ENCODE data around the gene FBXW12.
A peak's percentile ranks its signal among the peaks of the same experiment; 100 is the strongest.

FBXW12 gene

GRCh38 chr3:48405343-48405881 is 33.4 kb downstream of the FBXW12 start:
- H3K4me2 ChIP-seq (ENCODE audit: insufficient read depth, low read length, poor library complexity, severe bottlenecking) = no peak overlapping the region
- no peak overlapping the region for H2BK15ac ChIP-seq (ENCODE audit: low read length)
- DNase-seq (ENCODE audit: low spot score) = no peak
- H3K18ac ChIP-seq (ENCODE audit: low read length) = no peak overlapping the region
- no peak overlapping the region for H4K8ac ChIP-seq (ENCODE audit: low read depth, low read length)
- H2BK12ac ChIP-seq (ENCODE audit: low read length) = no peak overlapping the region
- peaks cover 66 to 89% of the 10 kb centered on the region in 2 donors for H3K36me3 ChIP-seq (replicated peaks in 1 of 2; ENCODE audit: control insufficient read depth in 2 of 2, insufficient read depth in 2 of 2, low read length in 2 of 2)
- no peak overlapping the region for H2BK5ac ChIP-seq (ENCODE audit: low read length)
- H3K9me3 ChIP-seq (replicated peaks in 1 of 2; ENCODE audit: control insufficient read depth in 2 of 2, insufficient read depth in 1 of 2, low read depth in 1 of 2, low read length in 2 of 2) = peaks cover 0 to 1% of the 10 kb centered on the region in 2 donors
- H3K4ac ChIP-seq (ENCODE audit: low read length) = no peak overlapping the region
- peaks cover 6% of the 10 kb centered on the region for H3K79me1 ChIP-seq (ENCODE audit: low read depth, low read length)
- no peak overlapping the region for H4K91ac ChIP-seq (ENCODE audit: low read depth, low read length, poor library complexity)
- no peak overlapping the region for H2AFZ ChIP-seq (ENCODE audit: low read length)
- H2BK120ac ChIP-seq (ENCODE audit: low read depth, low read length) = no peak overlapping the region
- no peak overlapping the region for H3K4me3 ChIP-seq (ENCODE audit: low read length in 2 of 2)
- no peaks in the 10 kb centered on the region for H3K27me3 ChIP-seq (ENCODE audit: control insufficient read depth in 3 of 3, insufficient read depth in 3 of 3, low read depth in 1 of 3, low read length in 3 of 3)
- no peak overlapping the region for H3K14ac ChIP-seq (ENCODE audit: low read length)
- H3K4me1 ChIP-seq (ENCODE audit: control insufficient read depth in 2 of 2, insufficient read depth in 1 of 2, low read depth in 1 of 2, low read length in 2 of 2) = no peaks in the 10 kb centered on the region
- H3K27ac ChIP-seq (replicated peaks; ENCODE audit: low read length) = no peak overlapping the region
- H3K9ac ChIP-seq (ENCODE audit: low read depth, low read length, poor library complexity) = peak overlapping the region; percentile 35
- H3K23ac ChIP-seq (ENCODE audit: low read depth, low read length, poor library complexity) = peak overlapping the region; percentile 53
- H2AK5ac ChIP-seq (ENCODE audit: low read depth, low read length) = no peak overlapping the region
- no CpG with 5 or more reads among the region's 13 CpGs for WGBS, 2 donors (ENCODE audit: extremely low coverage in 2 of 2, insufficient read length in 2 of 2, insufficient replicate concordance in 1 of 2)

GRCh38 chr3:48405971-48406370 is 34.0 kb downstream of the FBXW12 start:
- H4K8ac ChIP-seq (ENCODE audit: low read depth, low read length) = no peak overlapping the region
- no peak overlapping the region for H2AK5ac ChIP-seq (ENCODE audit: low read depth, low read length)
- no peak overlapping the region for H2BK5ac ChIP-seq (ENCODE audit: low read length)
- H3K4ac ChIP-seq (ENCODE audit: low read length) = no peak overlapping the region
- H2BK12ac ChIP-seq (ENCODE audit: low read length) = no peak overlapping the region
- peaks cover 0 to 1% of the 10 kb centered on the region in 2 donors for H3K9me3 ChIP-seq (replicated peaks in 1 of 2; ENCODE audit: control insufficient read depth in 2 of 2, insufficient read depth in 1 of 2, low read depth in 1 of 2, low read length in 2 of 2)
- H3K9ac ChIP-seq (ENCODE audit: low read depth, low read length, poor library complexity) = no peak overlapping the region
- no peak overlapping the region for H3K14ac ChIP-seq (ENCODE audit: low read length)
- H3K4me1 ChIP-seq (ENCODE audit: control insufficient read depth in 2 of 2, insufficient read depth in 1 of 2, low read depth in 1 of 2, low read length in 2 of 2) = no peaks in the 10 kb centered on the region
- no CpG with 5 or more reads among the region's 1 CpG for WGBS, 2 donors (ENCODE audit: extremely low coverage in 2 of 2, insufficient read length in 2 of 2, insufficient replicate concordance in 1 of 2)
- no peak overlapping the region for H3K18ac ChIP-seq (ENCODE audit: low read length)
- peaks cover 71 to 91% of the 10 kb centered on the region in 2 donors for H3K36me3 ChIP-seq (replicated peaks in 1 of 2; ENCODE audit: control insufficient read depth in 2 of 2, insufficient read depth in 2 of 2, low read length in 2 of 2)
- H3K23ac ChIP-seq (ENCODE audit: low read depth, low read length, poor library complexity) = no peak overlapping the region
- no peak for DNase-seq (ENCODE audit: low spot score)
- no peak overlapping the region for H3K27ac ChIP-seq (replicated peaks; ENCODE audit: low read length)
- no peak overlapping the region for H3K4me2 ChIP-seq (ENCODE audit: insufficient read depth, low read length, poor library complexity, severe bottlenecking)
- H2BK120ac ChIP-seq (ENCODE audit: low read depth, low read length) = no peak overlapping the region
- no peak overlapping the region for H4K91ac ChIP-seq (ENCODE audit: low read depth, low read length, poor library complexity)
- H2BK15ac ChIP-seq (ENCODE audit: low read length) = no peak overlapping the region
- H3K4me3 ChIP-seq (ENCODE audit: low read length in 2 of 2) = no peak overlapping the region
- H2AFZ ChIP-seq (ENCODE audit: low read length) = no peak overlapping the region
- H3K79me1 ChIP-seq (ENCODE audit: low read depth, low read length) = peaks cover 7% of the 10 kb centered on the region
- no peaks in the 10 kb centered on the region for H3K27me3 ChIP-seq (ENCODE audit: control insufficient read depth in 3 of 3, insufficient read depth in 3 of 3, low read depth in 1 of 3, low read length in 3 of 3)

GRCh38 chr3:48406443-48407431 is 34.7 kb downstream of the FBXW12 start:
- no peak for DNase-seq (ENCODE audit: low spot score)
- Histone ChIP-seq H2BK15ac (ENCODE audit: low read length) (no peak overlapping the region), H3K4me3 (ENCODE audit: low read length in 2 of 2) (peak overlapping the region in 1 of 2 donors; percentile 13), H3K14ac (ENCODE audit: low read length) (no peak overlapping the region), H2AK5ac (ENCODE audit: low read depth, low read length) (no peak overlapping the region), H3K4me2 (ENCODE audit: insufficient read depth, low read length, poor library complexity, severe bottlenecking) (no peak overlapping the region), H3K23ac (ENCODE audit: low read depth, low read length, poor library complexity) (no peak overlapping the region), H3K9ac (ENCODE audit: low read depth, low read length, poor library complexity) (no peak overlapping the region), H2BK120ac (ENCODE audit: low read depth, low read length) (no peak overlapping the region), H3K27ac (replicated peaks; ENCODE audit: low read length) (no peak overlapping the region), H2AFZ (ENCODE audit: low read length) (no peak overlapping the region), H4K8ac (ENCODE audit: low read depth, low read length) (no peak overlapping the region), H3K79me1 (ENCODE audit: low read depth, low read length) (peaks cover 7% of the 10 kb centered on the region), H3K27me3 (ENCODE audit: control insufficient read depth in 3 of 3, insufficient read depth in 3 of 3, low read depth in 1 of 3, low read length in 3 of 3) (no peaks in the 10 kb centered on the region), H3K18ac (ENCODE audit: low read length) (no peak overlapping the region), H2BK12ac (ENCODE audit: low read length) (no peak overlapping the region), H2BK5ac (ENCODE audit: low read length) (no peak overlapping the region), H3K4me1 (ENCODE audit: control insufficient read depth in 2 of 2, insufficient read depth in 1 of 2, low read depth in 1 of 2, low read length in 2 of 2) (no peaks in the 10 kb centered on the region), H3K4ac (ENCODE audit: low read length) (no peak overlapping the region), H4K91ac (ENCODE audit: low read depth, low read length, poor library complexity) (no peak overlapping the region), H3K36me3 (replicated peaks in 1 of 2; ENCODE audit: control insufficient read depth in 2 of 2, insufficient read depth in 2 of 2, low read length in 2 of 2) (peaks cover 79 to 95% of the 10 kb centered on the region in 2 donors), H3K9me3 (replicated peaks in 1 of 2; ENCODE audit: control insufficient read depth in 2 of 2, insufficient read depth in 1 of 2, low read depth in 1 of 2, low read length in 2 of 2) (peaks cover 0 to 1% of the 10 kb centered on the region in 2 donors)
- WGBS, 2 donors (ENCODE audit: extremely low coverage in 2 of 2, insufficient read length in 2 of 2, insufficient replicate concordance in 1 of 2) = no CpG with 5 or more reads among the region's 18 CpGs

GRCh38 chr3:48407542-48408099 is 35.6 kb downstream of the FBXW12 start:
- no peak overlapping the region for H3K4me3 ChIP-seq (ENCODE audit: low read length in 2 of 2)
- no peaks in the 10 kb centered on the region for H3K4me1 ChIP-seq (ENCODE audit: control insufficient read depth in 2 of 2, insufficient read depth in 1 of 2, low read depth in 1 of 2, low read length in 2 of 2)
- H2BK12ac ChIP-seq (ENCODE audit: low read length) = no peak overlapping the region
- H2BK15ac ChIP-seq (ENCODE audit: low read length) = no peak overlapping the region
- H4K91ac ChIP-seq (ENCODE audit: low read depth, low read length, poor library complexity) = no peak overlapping the region
- H3K18ac ChIP-seq (ENCODE audit: low read length) = no peak overlapping the region
- no peak for DNase-seq (ENCODE audit: low spot score)
- no CpG with 5 or more reads among the region's 8 CpGs for WGBS, 2 donors (ENCODE audit: extremely low coverage in 2 of 2, insufficient read length in 2 of 2, insufficient replicate concordance in 1 of 2)
- H3K27ac ChIP-seq (replicated peaks; ENCODE audit: low read length) = no peak overlapping the region
- no peak overlapping the region for H3K14ac ChIP-seq (ENCODE audit: low read length)
- no peak overlapping the region for H2BK120ac ChIP-seq (ENCODE audit: low read depth, low read length)
- peaks cover 87 to 100% of the 10 kb centered on the region in 2 donors for H3K36me3 ChIP-seq (replicated peaks in 1 of 2; ENCODE audit: control insufficient read depth in 2 of 2, insufficient read depth in 2 of 2, low read length in 2 of 2)
- H4K8ac ChIP-seq (ENCODE audit: low read depth, low read length) = no peak overlapping the region
- H3K79me1 ChIP-seq (ENCODE audit: low read depth, low read length) = peaks cover 7% of the 10 kb centered on the region
- peaks cover 0 to 1% of the 10 kb centered on the region in 2 donors for H3K9me3 ChIP-seq (replicated peaks in 1 of 2; ENCODE audit: control insufficient read depth in 2 of 2, insufficient read depth in 1 of 2, low read depth in 1 of 2, low read length in 2 of 2)
- no peak overlapping the region for H3K4ac ChIP-seq (ENCODE audit: low read length)
- no peaks in the 10 kb centered on the region for H3K27me3 ChIP-seq (ENCODE audit: control insufficient read depth in 3 of 3, insufficient read depth in 3 of 3, low read depth in 1 of 3, low read length in 3 of 3)
- H3K23ac ChIP-seq (ENCODE audit: low read depth, low read length, poor library complexity) = no peak overlapping the region
- H3K4me2 ChIP-seq (ENCODE audit: insufficient read depth, low read length, poor library complexity, severe bottlenecking) = no peak overlapping the region
- no peak overlapping the region for H2AFZ ChIP-seq (ENCODE audit: low read length)
- no peak overlapping the region for H2AK5ac ChIP-seq (ENCODE audit: low read depth, low read length)
- H2BK5ac ChIP-seq (ENCODE audit: low read length) = no peak overlapping the region
- no peak overlapping the region for H3K9ac ChIP-seq (ENCODE audit: low read depth, low read length, poor library complexity)
